HG02885 (cell line): ENCODE measurements around the gene CIB4.

ENCODE experiments used
- ATAC-seq: cut with Tn5 transposase; IDR thresholded peaks from one replicate; pipeline ENCODE4 v1.9.1; 2021; ENCODE audit warnings: mild to moderate bottlenecking; ENCODE audit not compliant: unreplicated experiment, poor library complexity

The CIB4 gene

DNA sequence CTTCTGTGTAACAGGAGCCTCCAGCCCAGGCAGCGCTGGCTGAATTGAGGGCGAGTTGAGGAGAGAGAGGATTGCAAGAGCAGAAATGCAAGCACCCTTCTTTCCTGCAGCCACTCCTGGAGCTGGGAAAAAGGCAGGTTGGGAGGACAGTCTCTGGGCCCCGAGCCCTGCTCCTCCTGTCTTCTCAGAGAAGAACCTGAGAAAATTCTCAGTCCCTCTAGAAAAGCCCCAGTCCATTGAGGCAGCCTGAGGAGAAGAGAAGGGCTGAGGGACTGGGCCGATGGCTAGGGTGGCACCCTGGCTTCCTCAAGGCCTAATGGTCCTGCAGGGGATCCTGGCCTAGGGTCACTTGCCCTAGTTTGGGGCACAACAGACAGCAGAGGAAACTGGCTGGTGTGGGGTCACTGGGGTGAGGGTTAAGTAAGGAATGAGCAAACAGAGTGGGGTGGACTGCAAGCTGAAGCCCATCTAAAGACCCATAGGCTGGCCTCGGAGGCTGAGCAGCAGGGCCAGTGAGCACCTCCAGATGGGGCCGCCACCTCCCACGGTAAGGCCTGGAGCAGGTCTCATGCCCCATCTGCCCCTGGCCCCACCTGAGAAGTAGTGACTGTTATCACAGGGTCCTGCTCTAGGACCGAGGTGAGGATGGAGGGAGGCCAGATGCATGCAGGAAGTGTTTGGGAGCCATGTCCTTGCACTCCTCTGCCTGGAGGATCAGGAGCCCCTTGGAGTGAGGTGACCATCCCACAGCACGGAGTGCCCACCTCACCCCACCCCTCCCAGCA lies 12.4 kb downstream of the CIB4 start:
- no peak for ATAC-seq

GRCh38 chr2:26627350-26628105 lies 13.6 kb downstream of the CIB4 start:
- ATAC-seq, result no peak

DNA sequence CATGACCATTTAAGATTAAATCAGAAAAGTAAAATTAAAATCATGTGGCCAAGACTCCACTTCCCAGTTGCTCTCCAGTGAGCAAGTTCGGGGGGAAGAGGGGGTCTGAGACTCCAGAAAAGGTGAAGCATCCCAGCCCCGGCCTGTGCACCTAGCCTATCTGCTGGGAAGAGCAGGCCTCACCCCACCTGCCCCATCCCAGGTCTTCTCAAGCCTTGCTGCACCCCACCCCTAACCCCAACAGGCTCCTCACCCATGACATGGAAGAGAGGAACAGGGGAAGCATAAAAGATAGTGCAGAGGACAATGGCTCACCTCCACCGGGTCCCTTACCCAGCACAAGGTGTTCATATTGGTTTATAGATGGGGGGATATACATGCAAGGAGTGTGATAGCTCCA lies 14.6 kb downstream of the CIB4 start:
- ATAC-seq, result no peak

DNA sequence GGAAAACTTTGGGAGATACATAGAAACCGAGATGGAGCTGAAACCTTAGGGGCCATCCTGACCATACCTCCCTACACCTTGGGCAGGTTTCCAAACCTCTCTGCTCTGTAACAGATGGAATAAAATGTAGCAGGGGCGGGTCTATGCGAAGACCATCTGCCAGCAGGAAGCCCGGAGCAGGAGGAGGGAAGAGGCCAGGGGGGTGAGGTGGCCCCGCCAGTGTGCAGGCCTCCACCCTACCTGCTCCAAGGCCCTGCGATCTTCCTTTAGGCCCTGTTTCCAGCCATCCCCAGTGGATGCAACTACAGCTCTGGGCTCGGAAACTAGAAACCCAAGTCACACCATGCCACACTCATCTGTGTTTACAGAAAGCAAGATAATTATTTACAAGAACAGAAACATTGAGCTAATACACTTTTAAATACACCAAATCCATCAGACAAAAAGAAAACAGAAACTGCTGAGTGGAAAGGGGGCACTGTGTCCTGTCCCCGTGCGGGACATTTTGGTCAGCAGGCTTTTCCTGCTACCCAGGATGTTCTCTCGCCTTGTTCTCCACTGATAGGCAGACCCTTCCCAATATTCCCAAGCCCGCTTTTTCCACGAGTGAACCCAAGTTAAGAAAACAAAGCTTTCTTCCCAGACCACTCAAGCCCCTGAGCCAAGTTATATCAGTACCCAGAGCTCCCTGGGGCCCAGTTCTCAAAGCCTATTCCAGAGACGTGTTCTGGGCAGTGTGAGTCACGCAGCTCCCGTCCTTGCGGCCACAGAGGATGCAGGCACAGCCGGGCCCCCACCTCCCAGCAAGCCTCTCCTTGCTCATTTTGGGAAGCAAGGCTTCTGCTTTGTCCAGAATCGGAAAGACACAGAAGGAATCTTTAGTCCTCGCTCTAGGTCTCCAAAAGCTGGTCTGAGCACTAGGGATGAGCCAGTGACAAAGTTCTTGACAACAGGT lies 17.3 kb downstream of the CIB4 start:
- ATAC-seq, result no peak

DNA sequence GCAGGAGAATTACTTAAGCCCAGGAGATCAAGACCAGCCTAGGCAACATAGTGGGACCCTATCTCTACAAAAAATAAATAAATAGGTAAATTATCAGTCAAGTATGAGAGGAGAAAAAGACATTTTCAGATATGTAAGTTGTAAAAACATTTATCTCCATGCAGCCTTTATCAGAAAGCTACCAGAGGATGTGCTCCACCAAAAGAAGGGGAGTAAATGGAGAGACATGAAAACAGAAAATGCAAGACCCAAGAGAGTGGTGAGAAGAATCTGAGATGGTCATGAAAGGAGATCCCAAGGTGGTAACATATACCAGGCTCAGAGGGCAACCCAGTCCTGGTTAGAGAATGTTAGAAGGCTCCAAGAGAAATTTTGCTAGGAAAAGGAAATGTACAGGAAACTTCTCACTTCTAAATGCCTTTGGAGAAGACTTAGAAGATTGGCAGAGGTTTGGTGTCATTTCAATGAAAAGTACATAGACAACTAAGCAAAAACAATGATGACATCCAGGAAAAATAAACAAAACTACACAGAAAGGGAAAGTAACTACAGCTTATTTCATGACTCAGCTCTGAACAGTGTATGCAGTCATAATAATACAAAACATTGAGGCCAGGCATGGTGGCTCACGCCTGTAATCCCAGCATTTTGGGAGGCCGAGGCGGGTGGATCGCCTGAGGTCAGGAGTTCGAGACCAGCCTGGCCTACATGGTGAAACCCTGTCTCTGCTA lies 19.5 kb downstream of the CIB4 start:
- no peak for ATAC-seq

GRCh38 chr2:26620031-26620605 lies 21.0 kb downstream of the CIB4 start:
- ATAC-seq, result no peak

- ATAC-seq, result no peak
Observed at GRCh38 chr2:26619521-26619951, 21.6 kb downstream of the CIB4 start.

DNA sequence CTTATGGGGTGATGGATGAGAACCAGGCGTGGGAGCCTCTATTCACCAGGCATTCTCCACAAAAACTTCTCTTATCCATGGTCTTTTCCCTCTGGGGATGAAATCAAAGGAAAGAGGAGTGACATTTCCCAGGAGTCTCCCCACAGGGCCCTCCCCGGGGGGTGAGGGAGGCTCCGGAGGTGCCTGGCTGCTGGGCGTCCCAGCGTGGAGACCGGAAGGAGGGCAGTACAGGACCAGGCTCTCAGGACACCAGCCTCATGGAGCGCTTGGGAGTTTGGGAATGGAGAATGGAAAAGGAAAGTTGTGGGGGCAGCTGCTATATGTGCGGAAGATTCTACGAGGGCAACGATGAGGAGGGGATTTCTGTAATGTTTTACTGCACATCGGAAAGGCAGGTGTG lies 22.1 kb downstream of the CIB4 start:
- ATAC-seq, result no peak

GRCh38 chr2:26618611-26619010 lies 22.6 kb downstream of the CIB4 start:
- no peak for ATAC-seq

DNA sequence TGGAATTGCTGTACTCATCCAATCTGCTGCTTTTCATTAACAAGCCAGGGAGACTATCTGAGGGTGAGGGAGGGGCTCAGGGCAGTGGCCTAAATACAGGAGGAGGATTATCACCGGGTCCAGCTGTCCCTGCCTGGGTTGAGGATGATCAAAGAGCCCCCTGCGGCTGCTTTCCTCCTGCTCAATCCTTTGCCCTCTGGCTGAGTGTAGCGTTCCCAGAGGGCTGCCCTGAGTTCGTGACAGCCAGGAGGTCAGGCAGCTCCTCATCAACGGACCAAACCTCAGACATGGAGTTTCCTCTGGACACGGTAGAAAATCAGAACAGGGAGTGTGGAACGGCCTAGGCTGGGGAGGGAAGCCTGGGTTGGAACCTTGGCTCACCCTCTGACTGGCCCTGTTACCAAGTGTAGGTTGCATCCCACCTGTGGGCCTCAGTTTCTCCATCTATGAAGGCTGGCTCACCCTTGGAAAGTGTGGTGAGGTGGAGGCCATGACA lies 23.5 kb downstream of the CIB4 start:
- ATAC-seq, result no peak

DNA sequence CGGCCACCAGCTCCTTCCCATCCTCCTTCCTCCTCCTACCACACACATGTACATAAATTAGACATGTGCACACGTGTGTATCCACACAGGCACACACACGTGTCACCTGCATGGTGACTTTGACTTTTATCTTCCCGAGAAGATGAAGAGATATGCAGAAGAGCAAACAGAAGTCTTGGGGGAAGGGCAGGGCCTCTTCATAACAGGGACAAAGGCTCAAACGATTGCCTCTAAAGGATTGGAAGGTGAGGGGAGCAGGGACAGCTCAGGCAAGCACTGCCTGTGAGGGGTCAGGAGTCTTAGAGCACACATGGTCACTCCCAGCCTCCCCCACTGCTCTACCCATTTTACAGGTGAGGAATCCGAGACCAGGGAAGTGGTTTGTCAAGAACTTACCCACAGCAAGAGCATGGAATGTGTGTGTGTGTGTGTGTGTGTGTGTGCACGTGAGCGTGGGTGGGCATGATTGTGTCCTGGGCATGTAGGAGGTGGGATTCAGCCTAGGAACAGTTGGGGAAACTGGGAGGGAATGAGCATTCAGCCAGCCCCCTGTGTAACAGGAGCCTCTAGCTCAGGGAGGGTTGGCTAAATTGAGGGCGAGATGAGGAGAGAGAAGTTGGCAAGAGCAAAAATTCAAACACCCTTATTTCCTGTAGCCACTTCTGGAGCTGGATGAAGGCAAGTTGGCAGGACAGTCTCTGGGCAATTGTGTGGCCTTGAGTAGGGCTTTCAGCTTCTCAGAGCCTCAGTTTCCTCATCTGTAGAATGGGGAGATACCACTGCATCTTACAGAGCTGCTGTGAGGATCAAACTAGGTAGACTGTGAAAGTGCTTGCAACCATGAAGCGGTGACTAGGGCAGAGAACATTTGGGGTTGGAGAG lies 24.2 kb downstream of the CIB4 start:
- no peak for ATAC-seq

DNA sequence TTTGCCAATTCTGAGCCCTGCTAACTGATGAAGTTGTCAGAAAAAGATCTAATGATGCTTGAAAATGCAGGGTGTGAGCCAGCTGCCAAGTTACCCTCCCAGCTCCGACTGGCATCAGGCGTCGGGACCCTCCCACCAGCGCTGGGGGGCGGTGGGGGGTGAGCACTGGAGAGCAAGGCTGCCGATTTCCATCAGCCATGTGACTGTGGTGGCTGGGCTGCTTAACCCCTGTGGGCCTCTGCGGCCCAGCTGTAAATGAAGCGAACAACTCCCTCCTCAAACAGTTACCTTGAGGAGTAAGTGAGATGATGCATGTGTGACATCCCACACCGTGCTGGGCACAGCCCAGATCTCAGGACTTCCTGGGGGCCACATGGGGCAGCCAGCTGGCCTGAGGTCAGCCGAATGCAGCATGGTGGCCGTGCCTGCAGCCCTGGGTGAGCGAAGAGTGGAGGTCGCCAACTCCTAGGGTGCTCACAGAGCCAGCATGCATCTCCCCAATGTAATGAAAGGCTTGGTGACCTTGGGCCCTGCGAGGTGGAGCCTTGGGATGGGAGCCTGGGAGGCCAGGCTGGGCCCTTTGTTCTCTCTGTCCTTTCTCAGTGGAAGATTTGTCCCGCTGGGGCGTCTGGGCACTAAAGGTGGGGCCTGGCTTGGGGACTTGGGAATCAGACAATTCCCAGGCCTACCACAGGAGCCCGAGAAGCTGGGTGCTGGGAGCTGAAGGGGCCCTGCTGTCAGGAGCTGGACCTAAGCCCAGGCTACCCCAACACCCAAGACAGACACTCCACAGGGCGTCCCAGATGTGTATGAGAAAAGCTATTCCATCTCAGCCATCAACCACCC lies 25.1 kb downstream of the CIB4 start:
- no peak for ATAC-seq

- ATAC-seq, result no peak
Observed at GRCh38 chr2:26615336-26615859, 25.8 kb downstream of the CIB4 start.

DNA sequence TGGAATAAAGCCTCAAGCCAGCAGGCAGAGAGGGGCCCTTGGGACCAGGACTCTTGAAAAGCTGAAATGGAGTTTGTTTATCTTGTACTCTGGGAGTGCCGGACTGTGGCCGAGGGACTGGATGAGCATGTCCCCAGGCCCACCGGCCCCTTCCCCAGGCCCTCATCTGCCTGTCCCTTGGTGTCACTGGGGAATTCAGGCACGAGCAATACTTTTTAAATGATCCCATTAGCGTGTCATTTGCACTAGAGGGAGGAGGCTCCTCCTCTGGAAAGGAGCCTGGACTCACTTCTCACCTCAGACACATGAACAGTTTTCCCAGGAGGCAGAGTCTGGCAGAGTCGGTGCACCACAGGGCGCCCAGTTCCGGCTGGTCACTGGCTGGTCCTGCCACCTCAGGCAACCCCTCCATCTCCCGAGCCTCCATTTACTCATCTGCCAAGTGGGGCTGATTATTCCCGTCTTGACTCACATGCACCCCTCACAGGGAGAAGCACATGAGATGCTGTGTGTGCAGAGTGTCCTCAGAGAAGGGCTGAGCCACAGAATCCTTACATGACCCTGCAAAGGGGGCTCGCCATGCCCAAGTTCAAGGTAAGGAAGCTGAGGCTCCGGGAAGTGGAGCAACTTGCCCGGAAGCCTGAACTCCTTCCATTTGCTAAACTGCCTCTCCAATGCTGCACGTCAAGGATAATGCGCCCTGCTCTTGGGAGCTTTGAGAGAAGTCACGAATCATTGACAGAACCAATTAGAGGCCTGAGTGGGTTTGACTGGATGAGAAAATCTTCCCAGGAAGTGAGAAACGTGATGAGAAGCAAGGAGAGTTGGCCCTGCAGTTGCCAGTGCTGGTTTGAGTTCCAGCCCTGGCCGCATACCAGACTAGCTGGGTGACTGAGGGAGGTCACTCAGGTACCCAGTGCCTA lies 26.7 kb downstream of the CIB4 start:
- ATAC-seq, result no peak

DNA sequence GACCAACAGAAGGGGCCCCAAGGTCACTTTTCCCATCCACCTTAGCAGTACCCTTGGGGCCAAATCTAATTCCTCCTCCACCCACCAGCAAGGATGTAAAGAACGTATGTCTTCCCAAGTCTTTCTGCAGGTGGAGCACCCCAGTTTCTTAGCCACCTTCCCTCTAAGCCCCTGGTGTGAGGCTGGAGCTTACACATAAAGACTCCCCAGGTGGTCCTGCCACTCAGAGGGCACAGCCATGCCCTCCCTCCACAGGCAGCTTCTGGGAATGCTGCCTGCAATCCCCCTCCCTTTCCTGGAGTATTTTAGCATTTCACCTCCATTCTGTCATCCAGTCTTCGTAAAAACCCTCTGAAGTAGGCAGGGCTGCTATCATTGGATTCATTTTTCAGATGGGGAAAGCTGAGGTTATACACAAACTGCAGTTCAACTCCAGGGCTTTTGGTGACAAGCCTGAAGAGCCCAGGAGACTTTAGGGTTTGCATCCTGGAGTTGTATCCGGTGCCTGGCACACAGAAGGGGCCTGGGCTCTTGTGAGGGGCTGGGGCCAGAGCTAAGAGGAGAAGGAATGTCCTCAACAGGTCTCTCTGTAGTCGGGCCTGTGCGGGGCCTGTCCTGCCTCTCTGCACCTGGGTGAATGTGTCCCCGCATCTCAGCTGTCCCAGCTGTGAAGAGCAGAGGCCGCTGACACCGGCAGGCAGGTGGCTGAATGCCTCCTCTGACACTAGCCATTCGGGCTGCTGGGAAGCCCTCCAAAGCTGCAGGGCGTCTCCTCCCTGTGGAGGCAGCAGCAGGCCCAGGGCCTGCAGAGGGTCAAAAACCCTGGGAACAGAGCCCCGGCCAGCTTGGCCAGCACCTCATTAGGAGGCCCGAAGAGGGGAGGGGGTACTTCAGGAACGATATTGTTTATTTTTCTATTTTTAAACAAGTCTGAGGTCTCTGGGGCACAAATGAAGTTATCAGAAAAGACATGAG lies 27.6 kb downstream of the CIB4 start:
- ATAC-seq, result no peak
